ENCODE results near the gene GRN. TPM values are rescaled to one million over a fixed set of nuclear protein-coding genes. Genes with fewer than 3 reads are reported as not detected.

Gene GRN
- total RNA-seq, 3 donors from 2014 or later, result 282 to 500 (median 411) TPM

DNA sequence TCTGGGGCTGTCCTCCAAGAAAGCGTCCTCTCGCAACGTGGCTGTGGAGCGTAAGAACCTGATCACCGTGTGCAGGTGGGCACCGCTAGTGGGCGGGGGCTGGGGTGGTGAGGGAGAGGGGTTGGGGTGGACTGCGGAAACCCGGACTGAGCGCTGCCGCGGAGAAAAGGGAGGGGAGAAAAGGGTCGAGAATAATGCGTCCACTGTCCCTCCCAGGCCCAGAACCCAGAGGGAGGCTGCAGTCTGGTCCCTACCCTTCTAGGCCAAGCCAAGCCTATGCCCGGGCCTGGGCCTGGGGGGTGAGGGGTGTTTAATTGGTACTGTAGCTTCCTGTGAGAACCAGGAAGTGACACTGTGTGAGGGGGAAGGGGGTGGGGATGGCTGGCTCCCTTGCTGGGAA, 36.2 kb upstream of the GRN start:
- no peak for TF ChIP-seq CTCF (IDR thresholded peaks at IDR 0.05)
- Histone ChIP-seq H3K4me1 (ENCODE audit: low read depth) (peaks cover 11% of the 10 kb centered on the region), H3K9me3 (no peaks in the 10 kb centered on the region), H3K4me3 (no peak overlapping the region), H3K36me3 (ENCODE audit: low read depth) (no peaks in the 10 kb centered on the region)
- intact Hi-C loops (cut with DNase I, micrococcal nuclease), result no loop called here
- ATAC-seq (peak; percentile 17), DNase-seq (no peak)

DNA sequence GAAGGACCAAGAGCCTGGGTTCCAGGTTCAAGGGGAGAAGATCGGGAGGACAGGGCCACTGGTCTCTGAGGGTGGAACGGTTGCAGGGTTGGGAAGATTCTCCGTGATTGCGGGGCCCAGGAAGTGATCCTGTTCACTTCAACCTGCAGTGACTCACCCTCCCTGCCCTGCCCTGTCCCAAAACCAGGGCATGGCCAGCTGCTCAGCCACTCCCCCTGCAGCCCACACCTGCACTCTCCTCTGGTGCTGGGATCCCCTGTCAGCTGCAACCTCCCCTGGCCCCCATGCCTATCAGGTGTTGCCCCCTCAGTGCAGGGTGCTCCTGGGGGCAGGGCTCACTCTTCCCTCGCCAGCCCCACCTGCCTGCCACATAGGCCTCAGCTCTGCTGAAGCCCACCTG, 35.6 kb upstream of the GRN start:
- no peaks in the 10 kb centered on the region for H3K9me3 ChIP-seq
- ATAC-seq (peak; percentile 46), DNase-seq (no peak)
- no peak overlapping the region for H3K4me3 ChIP-seq
- intact Hi-C loops (cut with DNase I, micrococcal nuclease), result no loop called here
- no peak for TF ChIP-seq CTCF (IDR thresholded peaks at IDR 0.05)
- H3K4me1 ChIP-seq (ENCODE audit: low read depth), result peaks cover 11% of the 10 kb centered on the region
- H3K36me3 ChIP-seq (ENCODE audit: low read depth), result no peaks in the 10 kb centered on the region

- peaks cover 11% of the 10 kb centered on the region for H3K4me1 ChIP-seq (ENCODE audit: low read depth)
- DNase-seq (no peak), ATAC-seq (no peak)
- no peaks in the 10 kb centered on the region for H3K9me3 ChIP-seq
- intact Hi-C loops (cut with DNase I, micrococcal nuclease), result no loop called here
- H3K36me3 ChIP-seq (ENCODE audit: low read depth), result no peaks in the 10 kb centered on the region
- H3K4me3 ChIP-seq, result no peak overlapping the region
- TF ChIP-seq CTCF (IDR thresholded peaks at IDR 0.05), result no peak
These were observed 34.9 kb upstream of the GRN start for GRCh38 chr17:44310188-44310587.

DNA sequence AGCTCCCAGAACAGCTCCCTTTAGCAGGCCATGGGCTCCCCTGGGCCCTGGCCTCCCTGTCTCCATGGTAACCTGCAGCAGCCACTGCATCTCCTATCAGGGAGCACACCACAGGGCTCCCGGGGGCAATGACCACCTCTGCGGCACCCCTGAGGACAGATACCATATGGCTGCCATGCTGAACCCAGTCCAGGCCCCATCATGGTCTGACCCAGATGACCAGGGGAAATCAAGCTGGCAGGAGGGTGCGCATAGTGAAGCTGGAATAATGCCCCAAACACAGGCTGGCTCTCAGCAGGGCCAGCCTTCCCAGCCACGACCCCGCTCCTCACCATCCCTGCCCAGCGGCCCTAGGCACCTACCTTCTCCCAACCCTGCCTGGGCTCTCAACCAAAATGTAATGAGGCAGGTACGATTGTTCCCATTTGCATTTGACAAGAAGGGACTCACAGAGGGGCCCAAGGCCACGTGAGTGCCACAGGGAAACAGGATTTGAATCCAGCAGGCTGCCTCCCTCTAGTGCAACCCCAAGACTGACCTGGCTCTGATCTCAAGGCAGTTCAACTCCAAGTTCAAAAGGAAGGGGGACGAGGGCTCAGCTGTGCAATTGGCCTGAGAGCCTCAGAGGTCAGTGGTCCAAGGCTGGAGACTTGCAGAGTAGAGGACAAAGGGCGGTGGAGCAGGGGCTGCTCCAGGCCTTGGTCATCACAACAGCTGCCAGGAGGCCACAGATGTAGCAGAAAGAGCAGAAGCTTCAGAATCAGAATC, 34.3 kb upstream of the GRN start:
- intact Hi-C loops (cut with DNase I, micrococcal nuclease), result no loop called here
- peaks cover 11% of the 10 kb centered on the region for H3K4me1 ChIP-seq (ENCODE audit: low read depth)
- H3K4me3 ChIP-seq, result no peak overlapping the region
- H3K9me3 ChIP-seq, result no peaks in the 10 kb centered on the region
- no peak for TF ChIP-seq CTCF (IDR thresholded peaks at IDR 0.05)
- DNase-seq, result no peak
- no peak for ATAC-seq
- H3K36me3 ChIP-seq (ENCODE audit: low read depth), result no peaks in the 10 kb centered on the region

- DNase-seq (no peak), ATAC-seq (no peak)
- intact Hi-C loops (cut with DNase I, micrococcal nuclease), result no loop called here
- H3K36me3 ChIP-seq (ENCODE audit: low read depth), result no peaks in the 10 kb centered on the region
- TF ChIP-seq CTCF (IDR thresholded peaks at IDR 0.05), result no peak
- H3K4me1 ChIP-seq (ENCODE audit: low read depth), result peaks cover 11% of the 10 kb centered on the region
- no peaks in the 10 kb centered on the region for H3K9me3 ChIP-seq
- no peak overlapping the region for H3K4me3 ChIP-seq
These were observed 33.4 kb upstream of the GRN start for GRCh38 chr17:44311562-44312181.
